Stimulated activated CD8-positive, alpha-beta memory T cell treated with anti-CD3 and anti-CD28 coated beads, Interleukin-4, amount 100 ng/mL, for 4 hours (primary cell): Measurements from ENCODE around the gene SLC22A25.
"Not testable (repeated sequence)": the region's sequence is repeated elsewhere in the genome, so short reads cannot be mapped to it uniquely, and the experiment has no call there.

Experiments used
- DNase-seq, 2 donors: peaks; one replicate each; pipeline ENCODE4 v3.0.0-alpha.2; 2020; ENCODE audit warnings: low read depth in 2 of 2, low spot score in 1 of 2

The SLC22A25 gene

DNA sequence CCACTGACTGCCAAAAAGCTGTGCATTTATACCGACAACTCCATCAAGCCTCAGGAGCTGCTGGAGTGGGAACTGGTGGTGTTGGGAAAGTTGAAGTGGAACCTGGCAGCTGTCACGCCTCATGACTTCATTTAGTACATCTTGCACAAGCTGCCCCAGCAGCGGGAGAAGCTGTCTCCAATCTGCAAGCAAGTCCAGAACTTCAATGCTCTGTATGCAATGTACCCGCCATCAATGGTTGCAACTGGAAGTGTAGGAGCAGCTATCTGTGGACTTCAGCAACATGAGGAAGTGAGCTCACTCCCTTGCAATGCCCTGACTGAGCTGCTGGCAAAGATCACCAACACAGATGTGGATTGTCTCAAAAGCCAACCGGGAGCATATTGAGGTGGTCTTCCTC lies at the start of gene SLC22A25:
TSS of gene SLC22A25 (minus strand) at position 67 of the 400 bp plus-strand sequence. CDS start 13,947 bp downstream, outside the sequence.
- no peak for DNase-seq

DNA sequence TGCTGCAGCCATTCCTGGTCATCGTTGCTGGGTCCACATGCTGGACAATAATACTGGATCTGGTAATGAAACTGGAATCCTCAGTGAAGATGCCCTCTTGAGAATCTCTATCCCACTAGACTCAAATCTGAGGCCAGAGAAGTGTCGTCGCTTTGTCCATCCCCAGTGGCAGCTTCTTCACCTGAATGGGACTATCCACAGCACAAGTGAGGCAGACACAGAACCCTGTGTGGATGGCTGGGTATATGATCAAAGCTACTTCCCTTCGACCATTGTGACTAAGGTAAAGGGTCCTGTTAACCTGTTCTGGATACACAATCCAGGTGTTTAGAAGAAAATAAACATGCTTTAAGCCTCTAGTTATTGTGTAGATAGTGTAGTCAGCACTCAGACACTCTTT lies 46.9 kb upstream of the SLC22A25 start:
- no peak for DNase-seq

DNA sequence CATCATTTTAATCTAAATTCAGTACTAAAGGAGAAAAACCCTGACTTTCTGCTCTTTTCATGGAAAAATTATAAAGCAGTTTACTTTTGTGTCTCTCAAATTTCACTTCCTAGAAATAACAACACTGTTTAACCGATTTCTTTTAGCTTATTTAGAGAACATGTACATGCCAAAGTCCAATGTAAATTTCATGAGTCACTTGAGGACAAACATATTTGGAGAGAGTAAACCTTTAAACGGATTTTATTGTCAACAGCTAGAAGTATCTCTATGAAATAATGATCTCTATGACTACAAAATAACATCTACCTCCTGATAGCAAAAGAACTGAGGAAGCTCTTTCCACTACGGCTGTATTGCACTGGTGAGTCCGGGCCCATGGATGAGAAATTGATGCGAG lies 46.3 kb upstream of the SLC22A25 start:
- no peak for DNase-seq

DNA sequence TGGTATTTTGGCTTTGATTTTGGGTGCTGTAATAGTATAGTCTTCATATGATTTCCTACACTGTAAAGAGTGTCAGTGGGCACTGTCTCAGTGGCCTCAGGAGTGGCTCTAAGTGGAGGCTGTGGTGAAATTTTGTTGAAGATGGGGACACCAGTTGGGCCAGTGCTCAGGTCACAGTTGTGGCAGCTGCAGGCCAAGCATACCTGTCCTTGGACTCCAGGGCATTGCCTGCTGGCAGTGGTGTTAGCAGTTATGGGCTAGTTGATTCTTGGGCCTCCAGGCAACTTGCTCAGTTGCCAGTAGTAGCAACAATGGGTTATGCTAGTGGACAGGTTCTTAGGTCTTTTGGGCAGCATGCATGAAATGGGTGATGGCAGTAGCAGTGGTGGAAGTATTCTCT lies 39.2 kb upstream of the SLC22A25 start:
- no peak for DNase-seq

DNA sequence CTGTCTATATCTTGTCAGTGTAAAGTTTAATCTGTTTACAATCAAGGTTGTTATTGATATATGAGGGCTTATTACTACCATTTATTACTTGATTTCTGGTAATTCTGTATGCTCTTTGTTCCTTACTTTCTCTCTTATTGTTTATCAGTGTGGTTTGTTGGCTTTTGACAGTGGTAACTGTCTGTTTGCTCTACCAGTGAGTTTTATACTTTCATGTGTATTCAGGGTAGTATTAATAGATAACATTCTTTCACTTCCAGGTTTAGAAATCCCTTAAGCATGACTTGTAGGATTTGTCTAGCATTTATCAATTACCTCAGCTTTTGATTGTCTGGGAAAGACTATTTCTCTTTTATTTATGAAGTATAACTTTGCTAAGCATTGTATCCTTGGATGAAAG lies 37.5 kb upstream of the SLC22A25 start:
- no peak for DNase-seq

DNA sequence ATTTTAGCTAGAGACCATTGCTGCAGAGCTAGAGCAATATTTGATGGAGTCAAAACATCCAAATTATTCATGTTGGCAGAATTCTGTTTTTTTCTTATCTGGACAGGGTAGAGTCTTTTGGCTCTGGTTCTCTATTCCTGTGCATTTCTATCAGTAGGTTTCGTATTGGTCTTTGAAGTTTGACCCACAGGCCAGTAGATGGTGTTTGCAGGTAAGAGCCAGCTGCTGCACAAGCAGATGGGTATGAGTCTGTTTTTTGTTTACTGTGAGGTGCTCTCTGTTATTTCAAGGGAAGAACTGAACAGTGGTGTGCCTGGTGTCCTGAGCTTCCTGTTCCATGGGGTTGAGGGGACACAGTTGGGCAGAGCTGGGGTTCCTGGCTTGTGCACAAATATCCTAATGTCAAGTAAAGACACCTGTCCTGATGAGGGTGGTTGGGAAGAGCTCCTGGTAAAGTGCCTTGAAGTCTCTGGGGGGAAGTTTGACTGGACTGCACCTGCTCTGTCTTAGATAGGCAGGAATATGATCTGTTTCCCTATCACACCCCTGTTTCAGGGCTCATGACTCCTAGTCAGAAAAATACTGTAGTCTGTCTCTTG lies 34.0 kb upstream of the SLC22A25 start:
- DNase-seq, result no peak

DNA sequence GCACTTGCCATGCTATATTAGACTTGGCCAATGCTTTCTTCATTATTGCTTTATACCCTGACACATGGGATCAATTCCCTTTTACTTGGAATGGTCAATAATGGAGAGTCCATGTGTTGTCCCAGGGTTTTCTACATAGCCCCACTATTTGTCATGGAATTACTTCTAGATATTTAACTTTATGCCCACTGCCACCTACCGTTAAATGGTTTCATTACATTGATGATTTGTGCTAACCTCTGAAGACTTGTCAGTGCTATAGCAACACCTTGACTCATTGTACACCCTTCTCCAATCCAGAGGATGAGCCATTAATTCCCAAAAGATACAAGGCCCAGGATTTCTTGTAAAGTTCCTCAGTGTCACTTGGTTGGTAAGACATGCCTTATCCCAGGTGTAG lies 31.4 kb upstream of the SLC22A25 start:
- no peak for DNase-seq

DNA sequence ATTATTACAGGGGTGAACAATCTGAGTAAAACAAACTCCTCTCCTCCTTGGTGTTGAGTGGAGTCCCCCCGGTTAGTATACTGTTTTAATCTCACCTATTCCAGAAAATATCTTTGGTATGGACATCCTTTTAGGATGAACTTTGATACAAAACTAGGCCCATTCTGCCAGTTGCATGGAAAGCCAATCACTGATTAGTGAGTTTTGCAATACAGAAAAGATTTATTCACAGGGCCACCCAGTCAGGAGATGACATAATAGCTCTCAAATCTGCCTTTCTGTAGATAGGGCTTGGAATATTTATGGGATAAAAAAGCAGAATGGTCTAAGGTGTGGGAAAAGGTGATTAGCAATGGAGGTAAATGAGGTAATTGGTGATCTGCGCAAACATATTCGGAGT lies 30.3 kb upstream of the SLC22A25 start:
- DNase-seq, result no peak

DNA sequence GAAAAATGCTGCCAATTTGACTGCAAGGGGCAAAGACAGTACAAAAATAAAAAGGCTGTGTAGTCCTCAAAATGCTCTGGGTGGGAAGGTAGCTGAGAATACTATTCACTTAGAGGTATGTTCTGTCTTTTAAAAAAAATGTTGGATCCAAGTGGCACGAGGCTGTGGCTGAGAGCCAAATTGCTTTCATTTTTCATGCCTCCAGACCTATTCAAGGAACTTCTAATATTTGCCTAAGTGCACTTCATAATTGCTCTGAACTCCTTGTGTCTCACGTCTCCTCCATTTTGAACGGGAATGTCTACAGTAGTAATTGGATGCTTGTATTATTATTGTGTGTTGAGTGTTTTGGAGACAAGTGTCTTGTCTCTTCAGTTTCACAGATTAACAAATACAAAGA lies 19.1 kb upstream of the SLC22A25 start:
- no peak for DNase-seq

DNA sequence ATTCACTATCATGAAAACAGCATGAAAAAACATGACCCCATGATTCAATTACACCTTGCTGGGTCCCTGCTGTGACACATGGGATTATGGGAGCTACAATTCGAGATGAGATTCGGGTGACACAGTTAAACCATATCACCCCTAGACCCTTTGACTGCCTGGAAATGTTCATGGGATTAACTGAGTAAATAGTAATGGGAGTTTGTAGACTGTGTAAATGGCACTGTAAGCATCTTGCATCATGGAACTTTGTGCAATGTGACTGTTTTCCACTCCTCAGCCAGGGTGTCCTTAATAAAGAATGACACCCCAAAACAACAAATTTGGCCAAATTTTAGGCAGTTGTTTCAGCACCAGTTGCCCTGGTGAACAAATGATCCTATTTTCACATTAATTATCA lies 7.9 kb upstream of the SLC22A25 start:
- DNase-seq, result no peak

DNA sequence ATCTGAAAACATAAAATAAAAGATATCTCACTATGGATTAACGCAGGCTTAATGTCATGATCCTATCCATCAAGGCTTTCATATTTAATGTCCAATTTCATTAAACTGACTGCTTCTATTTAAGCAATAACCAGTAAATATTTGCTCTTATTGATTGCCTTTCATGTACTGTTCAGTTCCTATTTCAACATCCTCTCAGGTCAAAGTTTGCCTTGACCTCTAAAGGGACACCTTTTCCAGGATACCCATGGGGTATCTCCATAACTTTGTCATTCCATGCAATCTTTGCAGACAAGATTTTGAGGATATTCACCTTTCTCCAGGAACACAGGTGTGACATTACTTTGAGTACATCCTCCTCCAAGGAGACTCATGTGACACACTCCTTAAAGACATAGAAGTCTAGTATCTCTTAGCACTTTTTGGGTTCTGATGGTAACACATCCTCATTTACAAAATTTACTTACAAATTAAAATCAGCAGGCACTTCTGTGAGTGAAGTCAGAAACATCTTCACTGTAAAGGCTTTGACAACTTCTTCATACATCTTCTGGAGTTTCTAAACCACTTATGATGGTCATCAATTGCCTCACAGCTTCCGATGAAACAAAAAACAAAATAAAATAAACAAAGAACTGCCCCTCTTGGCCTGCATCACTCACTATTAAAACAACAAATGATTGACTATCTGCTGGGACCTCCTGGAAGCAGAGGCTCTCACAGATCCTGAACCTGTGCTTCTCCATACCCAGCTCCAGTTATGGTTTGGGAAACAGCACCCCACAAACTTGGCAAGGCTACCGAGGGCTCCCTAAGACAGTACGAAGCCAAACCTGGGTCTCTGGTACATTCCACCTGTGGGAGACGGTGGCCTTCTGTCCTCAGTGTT lies 7.0 kb upstream of the SLC22A25 start:
- no peak for DNase-seq

DNA sequence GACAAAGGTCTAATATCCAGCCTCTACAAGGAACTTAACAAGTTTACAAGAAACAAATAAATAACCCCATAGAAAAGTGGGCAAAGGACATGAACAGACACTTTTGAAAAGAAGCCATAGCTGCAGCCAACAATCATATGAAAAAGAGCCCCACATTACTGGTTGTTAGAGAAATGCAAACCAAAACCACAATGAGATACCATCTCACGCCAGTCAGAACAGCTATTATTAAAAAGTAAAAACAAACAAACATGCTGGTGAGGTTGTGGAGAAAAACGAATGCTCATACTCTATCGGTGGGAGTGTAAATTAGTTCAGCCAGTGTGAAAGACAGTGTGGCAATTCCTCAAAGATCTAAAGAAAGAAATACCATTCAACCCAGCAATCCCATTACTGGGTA lies 5.6 kb upstream of the SLC22A25 start:
- DNase-seq, result no peak

DNA sequence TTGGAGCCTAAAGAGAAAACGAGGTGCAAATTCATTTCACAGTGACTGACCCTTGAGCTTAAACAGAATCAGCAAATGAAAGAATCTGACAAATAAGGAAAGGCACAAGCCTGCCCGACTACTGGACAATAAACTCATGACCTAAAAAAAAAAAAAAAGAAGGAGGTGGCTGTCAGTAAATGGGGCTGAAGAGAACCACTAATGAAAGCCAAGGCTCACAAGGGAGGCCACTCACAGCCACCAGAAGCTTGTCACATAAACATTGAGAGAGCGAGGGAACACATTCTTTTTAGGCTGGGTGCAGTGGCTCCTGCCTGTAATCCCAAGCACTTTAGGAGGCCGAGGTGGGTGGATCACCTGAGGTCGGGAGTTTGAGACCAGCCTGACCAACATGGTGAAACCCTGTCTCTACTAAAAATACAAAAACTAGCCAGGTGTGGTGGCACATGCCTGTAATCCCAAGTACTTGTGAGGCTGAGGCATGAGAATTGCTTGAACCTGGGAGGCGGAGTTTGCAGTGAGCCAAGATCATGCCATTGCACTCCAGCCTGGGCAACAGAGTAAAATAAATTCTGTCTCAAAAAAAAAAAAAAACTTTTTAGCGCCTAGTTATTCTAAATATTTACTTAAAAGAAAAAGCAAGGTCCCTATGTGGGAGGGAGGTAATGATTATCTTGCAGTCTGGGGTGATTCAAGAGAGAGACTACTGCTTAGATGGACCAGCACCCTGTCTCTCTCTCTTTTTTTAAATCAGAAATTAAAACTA lies 4.0 kb upstream of the SLC22A25 start:
- not testable (repeated sequence) for DNase-seq

DNA sequence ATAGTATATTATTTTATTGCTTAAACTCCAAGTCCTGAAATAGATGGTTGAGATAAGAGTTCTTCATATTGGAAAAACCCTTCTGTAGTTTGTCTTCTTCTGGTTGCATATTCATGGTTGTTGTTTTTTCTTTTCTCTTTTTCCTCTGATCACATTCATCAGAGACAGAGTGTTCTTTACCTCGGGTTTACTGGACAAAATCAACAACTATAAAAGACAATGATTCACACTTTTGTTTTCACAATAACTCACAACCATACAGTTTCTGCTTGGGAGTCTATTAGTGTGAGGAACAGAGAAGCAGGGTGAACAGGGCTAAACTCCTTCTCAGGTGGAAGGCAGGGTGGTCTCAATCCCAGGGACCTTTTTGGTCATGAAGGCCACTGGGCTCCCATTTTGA lies 2.6 kb upstream of the SLC22A25 start:
- DNase-seq, result no peak

DNA sequence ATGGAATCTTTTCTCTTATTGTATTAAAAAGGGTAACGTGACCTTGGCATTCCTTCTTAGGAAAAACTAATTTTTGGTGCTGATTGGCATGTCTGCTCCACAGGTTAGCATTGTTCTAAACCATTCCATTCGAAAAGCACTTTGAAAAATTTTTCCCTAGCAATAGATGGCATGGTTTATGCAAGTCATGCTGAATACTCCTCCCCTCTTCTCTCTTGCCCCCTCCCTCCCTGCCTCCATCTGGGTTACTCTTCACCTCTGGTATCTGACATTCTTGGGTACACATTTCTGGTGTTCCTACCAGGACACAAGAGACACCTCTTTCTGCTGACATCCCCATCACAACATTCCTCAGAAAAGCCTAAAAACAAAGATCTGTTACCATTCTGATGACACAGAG lies 1.5 kb upstream of the SLC22A25 start:
- DNase-seq, result no peak

DNA sequence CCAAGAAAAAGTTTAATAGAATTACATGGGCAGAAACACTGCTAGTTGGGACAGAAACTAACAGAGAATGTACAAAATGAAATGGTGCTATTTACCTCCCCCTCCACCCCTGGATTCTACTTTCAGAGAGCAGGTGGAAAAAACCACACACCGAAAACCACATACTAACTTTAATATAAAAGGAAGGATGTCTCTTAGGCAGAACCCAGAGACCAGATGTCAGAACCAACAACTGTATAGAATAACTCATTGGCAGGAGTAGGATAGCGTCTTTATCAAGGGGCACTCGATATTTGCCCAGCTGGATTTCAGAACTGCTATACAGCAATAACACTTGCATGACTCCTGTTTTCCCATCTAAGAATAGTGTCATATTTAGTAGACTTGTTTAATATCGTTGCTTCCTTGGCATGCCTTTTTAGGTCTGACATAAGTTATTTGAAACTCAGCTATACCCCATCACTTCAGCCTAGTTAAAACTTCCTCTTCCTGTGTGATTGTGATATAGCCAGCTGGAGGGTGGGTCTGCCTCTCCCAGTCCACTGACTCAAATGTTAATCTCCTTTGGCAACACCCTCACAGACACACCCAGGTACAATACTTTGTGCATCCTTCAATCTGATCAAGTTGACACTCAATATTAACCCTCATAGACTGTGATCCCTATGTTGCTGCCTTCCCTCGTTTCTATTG lies 1.2 kb downstream of the SLC22A25 start:
- no peak for DNase-seq

DNA sequence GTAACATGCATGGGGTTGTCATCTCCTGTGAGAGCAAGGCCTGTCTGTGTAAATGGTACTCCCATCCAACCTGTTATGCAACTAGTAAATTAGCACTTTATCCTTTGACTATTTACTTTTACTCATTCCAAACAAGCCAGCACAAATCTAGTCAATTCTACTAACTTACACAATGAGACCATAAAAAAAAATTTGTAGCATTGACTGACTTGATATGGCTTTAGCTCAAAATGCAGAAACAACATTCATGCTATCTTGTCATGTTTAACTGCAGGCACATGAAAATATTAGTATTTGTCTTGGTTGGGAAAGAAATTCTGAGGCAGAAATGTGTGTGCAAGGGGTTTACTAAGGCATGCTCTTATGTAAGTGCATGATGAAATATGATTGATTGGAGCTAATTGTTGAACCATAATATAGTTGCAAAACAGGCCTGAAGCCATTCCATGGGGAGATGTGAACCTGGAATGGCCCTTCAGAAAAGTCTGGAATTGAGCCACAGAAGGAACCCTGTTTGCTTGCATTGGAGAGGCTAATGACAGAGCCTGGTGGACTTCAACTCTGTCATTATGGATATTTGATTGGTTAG lies 2.5 kb downstream of the SLC22A25 start:
- DNase-seq, result no peak

DNA sequence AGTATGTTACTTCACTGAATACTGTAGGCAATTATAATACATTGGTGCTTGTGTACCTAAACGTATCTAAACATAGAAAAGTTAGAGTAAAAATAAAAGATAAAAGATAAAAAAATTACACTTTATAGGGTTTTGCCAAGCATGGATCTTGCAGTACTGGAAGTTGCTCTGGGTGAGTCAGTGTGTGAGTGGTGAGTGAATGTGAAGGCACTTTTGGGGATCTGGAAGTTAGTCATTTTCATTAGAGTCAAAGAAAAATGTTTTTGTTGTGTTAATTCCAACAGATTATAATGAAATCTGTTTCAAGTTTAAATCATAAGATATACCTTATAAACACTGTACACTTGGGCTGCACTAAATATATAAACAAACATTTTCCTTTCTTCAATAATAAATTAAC lies 3.3 kb downstream of the SLC22A25 start:
- no peak for DNase-seq

DNA sequence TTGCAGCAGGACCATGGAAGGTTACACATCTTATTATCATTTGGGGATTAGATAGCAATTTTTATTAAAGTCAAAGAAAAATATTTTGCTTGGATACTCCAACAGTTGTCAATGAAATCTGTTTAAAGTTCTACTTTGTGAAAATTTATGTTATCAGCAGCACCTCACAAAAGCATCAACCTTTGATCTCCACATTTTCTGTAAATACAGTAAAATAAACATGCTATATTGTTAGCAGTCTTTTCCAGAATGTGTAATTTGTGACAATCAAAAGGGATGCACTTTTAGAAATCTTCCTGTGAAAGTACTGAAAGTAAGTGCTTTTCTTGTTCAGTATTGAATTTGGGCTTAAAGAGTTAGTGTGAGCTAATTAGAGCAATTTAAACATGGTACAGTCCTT lies 4.1 kb downstream of the SLC22A25 start:
- no peak for DNase-seq

DNA sequence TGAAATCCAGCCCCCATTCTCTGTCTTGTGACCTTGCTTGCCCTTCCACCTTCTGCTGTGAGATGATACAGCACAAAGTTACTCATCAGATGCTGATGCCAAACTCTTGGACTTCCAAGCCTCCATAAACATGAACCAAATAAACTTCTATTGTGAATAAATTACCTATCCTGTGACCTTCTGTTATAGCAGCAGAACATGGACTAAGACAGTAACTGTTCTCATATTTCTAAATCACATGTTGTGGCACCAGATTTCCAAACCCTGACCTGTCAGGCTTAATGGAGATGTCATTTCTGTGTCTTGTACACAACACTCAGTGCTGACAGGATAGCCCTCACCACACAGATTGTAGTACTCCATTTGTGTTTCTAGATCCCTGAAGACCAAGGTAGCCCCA lies 6.0 kb downstream of the SLC22A25 start:
- DNase-seq, result no peak
